RCC 7860 (cell line): ENCODE measurements around the gene GMPPA.

ENCODE experiments used
- DNase-seq: peaks from one replicate; pipeline ENCODE4 v3.0.0-alpha.2; 2015; ENCODE audit warnings: low spot score
- FAIRE-seq: peaks from 2 replicates; lab custom pipeline; 2012; peaks lifted over from hg19 to GRCh38; lab: Jason Lieb, UNC

Gene GMPPA

DNA sequence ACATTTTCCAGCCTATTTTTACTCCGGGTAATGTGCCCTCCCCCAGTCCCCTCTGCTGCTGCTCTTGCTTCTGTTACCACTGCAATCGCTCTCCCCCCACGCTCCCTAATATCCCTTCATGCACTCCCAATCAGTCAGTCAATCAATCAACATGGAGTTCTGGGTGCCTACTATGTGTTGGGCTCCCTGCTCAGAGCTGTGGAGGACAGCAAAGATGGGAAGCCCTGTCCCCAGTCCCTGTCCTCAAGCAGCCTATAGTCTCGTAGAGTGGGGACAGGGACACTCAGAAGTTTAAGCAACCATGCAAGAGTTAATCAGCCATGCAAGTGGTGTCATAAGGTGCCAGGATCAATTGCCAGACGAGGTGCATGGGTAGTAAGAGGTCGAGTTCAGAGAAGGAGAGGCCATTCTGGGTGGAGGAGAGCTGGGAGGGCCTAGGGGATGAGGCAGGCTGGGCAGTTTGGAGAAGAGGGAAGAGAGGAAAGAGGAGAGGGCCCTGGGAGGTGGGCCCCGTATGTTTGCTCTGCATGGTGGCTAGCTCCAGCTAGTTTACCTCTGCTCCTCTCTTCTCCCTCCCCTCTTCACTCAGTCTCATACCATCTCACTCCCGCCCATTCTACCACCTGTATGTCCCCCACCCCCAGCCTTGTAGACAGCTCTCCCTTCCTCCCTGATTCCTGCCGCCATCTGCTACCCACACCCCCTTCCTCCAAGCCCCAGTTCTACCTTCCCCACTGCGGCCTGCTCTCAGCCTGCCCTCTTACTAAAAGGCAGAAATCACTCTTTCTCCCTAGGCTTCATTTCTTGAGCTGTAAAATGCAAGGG, 19.5 kb downstream of the GMPPA start:
- no peak for DNase-seq
- FAIRE-seq, result no peak

GRCh38 chr2:219519526-219519916, 20.8 kb downstream of the GMPPA start:
- FAIRE-seq (no peak), DNase-seq (no peak)

- FAIRE-seq, result no peak
- DNase-seq, result no peak
Measured at GRCh38 chr2:219520079-219520478, 21.4 kb downstream of the GMPPA start.

- DNase-seq, result peak; percentile 24
- FAIRE-seq, result no peak
Measured at GRCh38 chr2:219521066-219521880, 22.6 kb downstream of the GMPPA start.

DNA sequence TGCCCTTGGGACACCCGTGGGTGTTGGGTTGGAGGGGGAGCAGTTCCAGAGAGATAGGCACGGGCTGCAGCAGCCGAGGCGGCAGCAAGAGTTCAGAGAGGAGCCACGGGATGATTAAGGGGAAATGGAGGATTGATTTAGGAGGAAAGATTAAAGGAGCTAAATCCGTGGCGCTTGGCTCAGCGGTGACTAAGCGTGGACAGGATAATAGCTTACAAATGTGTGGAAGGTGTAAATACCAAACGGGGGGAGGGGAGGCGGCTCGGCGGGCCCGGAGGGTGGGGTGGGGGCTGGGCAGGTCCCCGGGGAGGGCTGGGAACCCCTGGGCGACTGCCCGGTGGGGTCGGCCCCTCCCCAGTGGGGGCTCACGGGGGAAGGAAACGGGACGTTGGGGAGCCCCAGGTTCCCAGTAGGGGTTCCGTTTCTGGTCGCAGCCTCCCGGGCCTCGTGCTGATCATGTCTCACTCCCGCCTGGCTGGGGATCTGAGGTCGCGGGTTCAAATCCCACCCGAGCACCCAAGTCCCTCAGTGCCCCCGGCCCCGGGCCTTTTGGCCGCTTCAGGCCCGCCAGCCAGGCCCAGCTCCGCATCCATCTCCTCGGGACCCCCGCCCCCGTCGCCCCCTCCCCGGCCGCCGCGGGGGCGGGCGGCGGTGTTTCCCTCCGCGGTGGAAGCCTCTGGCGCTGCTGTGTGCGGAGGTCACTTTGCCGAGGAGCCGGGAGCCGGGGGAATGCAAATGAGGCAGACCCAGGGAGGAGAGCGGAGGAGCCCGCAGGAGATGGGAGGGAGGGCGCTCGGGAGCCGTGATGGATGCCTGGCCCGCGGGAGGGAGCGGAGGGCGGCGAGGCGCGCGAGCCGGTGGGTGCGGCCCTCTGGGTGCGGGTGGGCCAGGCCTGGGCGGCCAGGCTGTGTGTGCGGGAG, 23.7 kb downstream of the GMPPA start:
- DNase-seq, result peak; percentile 43

GRCh38 chr2:219523031-219523671, 24.5 kb downstream of the GMPPA start:
- DNase-seq (no peak), FAIRE-seq (no peak)

More for the DNA sequence above, 23.7 kb downstream of the GMPPA start:
- FAIRE-seq, result no peak

DNA sequence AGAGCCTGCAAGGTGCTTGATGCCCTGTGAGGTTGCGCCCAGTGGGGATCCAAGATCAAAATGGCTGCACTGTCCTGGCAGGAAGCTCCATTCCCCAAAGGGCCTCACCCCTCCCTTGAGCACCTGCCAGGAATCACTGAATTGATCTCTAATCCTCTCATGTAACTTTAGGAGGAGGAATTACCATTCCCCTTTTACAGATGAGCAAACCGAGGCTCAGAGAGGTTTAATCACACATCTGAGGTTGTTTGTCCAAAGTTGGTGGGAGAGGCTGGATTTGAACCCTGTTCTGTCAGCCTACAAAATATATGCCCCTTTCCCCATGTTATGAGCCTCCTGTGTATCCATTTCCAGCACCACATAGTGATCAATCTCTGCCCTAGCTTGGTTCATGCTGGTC, 26.1 kb downstream of the GMPPA start:
- no peak for DNase-seq
- no peak for FAIRE-seq

GRCh38 chr2:219525533-219526232, 27.0 kb downstream of the GMPPA start:
- no peak for DNase-seq
- no peak for FAIRE-seq

DNA sequence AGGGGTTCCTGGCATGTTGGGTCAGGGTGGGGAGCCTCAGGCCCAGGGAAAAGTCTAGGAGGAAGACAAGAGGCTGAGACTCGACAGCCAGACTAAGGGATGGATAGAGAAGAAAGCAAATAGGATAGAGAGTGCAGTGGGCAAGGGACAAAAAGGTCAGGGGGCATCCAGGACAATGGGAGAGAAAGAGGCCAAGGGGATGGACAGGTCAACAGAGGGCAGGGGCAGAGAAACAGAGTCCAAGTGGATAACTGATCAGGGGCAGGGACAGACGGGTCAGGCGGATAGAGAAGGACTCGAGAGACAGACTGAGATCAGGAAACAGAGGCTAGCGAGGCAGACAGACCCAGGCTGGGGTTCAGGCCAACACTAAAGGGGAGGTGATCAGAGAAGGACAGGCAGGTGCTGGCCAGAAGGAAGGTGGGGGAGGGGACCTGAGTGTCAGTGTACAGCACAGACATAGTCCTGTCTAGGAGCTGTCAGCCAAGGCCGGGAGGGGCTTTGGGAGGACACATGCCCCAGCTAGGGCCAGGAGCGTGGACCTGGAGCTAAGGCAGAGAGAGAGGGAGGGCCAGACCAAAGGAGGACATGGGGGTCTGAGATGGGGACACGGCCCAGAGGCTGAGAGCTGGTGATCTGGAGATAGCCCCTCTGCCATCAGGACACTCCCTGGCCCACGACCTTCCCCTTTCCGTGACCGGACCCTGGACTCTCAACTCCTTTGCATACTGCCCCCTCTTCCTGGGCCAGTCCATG, 27.8 kb downstream of the GMPPA start:
- no peak for FAIRE-seq
- no peak for DNase-seq

DNA sequence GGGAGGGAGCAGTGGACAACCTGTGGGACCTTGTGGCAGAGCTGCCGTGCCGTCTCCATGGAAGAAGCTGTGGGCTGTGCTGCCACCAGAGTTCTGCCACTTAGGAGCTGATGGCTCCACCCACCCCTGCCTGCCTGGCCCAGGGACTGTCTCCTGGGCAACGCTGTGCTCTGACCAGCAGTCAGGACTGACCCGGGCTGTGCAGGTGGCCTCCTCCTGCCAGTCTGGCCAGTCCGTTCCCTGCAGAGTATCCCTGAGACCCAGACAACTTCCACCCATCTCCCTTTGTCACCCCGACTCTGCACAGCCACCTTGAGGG, 28.3 kb downstream of the GMPPA start:
- DNase-seq (no peak), FAIRE-seq (no peak)

- DNase-seq (no peak), FAIRE-seq (no peak)
Measured at GRCh38 chr2:219527472-219527871, 28.8 kb downstream of the GMPPA start.

- FAIRE-seq (no peak), DNase-seq (peak; percentile 70)
Measured at GRCh38 chr2:219530048-219530963, 31.6 kb downstream of the GMPPA start.

DNA sequence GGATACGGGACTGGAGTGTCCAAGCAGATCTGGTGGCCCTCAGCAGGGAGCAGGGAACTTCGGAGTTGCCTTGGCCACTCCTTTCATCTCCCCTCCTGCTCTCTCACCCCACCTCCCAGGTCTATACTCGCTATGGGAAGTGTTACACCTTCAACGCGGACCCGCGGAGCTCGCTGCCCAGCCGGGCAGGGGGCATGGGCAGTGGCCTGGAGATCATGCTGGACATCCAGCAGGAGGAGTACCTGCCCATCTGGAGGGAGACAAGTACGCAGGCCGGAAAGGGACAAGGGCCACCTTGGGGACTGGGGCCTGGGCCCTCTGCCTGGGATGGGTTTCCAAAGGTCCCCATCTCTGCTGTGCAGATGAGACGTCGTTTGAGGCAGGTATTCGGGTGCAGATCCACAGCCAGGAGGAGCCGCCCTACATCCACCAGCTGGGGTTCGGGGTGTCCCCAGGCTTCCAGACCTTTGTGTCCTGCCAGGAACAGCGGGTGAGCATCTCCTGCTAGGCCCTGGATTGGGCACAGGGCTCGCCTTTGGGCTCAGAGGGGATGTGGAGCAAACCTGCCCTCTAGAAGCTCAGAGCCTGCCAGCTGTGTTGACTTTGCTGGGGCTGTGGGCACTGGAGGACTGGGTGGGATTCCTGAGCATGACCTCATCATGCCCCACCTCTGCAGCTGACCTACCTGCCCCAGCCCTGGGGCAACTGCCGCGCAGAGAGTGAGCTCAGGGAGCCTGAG, 33.1 kb downstream of the GMPPA start:
- FAIRE-seq (no peak), DNase-seq (no peak)

GRCh38 chr2:219532378-219532649, 33.6 kb downstream of the GMPPA start:
- DNase-seq (no peak), FAIRE-seq (no peak)

DNA sequence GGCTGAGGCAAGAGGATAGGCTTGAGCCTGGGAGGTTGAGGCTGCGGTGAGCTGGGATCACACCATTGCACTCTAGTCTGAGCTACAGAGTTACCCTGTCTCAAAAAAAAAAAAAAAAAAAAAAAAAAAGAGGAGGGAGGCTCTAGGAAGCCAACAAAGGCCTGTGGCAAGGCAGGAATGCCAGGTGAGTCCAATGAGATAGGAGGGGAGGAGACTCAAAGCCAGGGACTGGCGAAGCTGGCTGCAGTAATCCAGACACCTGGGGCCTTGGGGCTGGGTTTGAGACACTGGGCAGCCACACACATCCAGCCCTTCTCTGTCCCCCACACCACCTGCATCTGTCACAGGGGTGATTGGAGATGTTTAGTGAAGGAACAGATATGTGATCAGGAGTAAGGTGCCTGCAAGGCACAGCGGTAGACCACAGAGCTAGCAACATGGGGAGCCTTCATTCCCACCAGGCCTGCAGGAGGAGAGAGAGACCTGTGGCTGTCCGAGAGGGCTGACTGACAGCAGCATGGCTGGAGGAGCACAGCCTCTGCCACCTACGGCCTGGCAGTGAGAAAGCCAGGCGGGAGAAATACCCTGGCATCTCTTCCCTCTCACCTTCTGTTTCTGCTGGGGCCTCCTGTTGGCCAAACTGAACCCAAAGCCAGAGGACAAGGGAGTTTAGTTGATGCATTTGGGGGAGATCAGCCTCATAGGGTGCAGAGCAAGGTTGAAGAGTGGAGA, 35.4 kb downstream of the GMPPA start:
- FAIRE-seq, result no peak
- DNase-seq, result no peak

GRCh38 chr2:219536425-219536824, 37.7 kb downstream of the GMPPA start:
- DNase-seq (no peak), FAIRE-seq (no peak)

- FAIRE-seq (no peak), DNase-seq (no peak)
Measured at GRCh38 chr2:219536967-219537366, 38.3 kb downstream of the GMPPA start.
